Motor neuron (in vitro differentiated cells): ENCODE data around the gene MPND. TPM values are rescaled to one million over a fixed set of nuclear protein-coding genes. Genes with fewer than 3 reads are reported as not detected.
"Not testable (repeated sequence)": the region's sequence is repeated elsewhere in the genome, so short reads cannot be mapped to it uniquely, and the experiment has no call there.

Source experiments
- ATAC-seq, 8 experiments: fragments of 200-7000 bp; cut with Tn5 transposase; replicated peaks in 6 of 8; 2 replicates each; pipeline ENCODE4 v1.8.0; 2021; ENCODE audit warnings: mild to moderate bottlenecking in 8 of 8, moderate library complexity in 8 of 8
- H3K27ac ChIP-seq, 2 donors: fragments of 250-450 bp; sonication (Bioruptor Pico); 2 replicates each; pipeline ENCODE4 v1.9.0; 2021; ENCODE audit warnings: antibody characterized with exemption in 2 of 2, mild to moderate bottlenecking in 2 of 2, moderate library complexity in 1 of 2
- H3K4me1 ChIP-seq, 2 donors: fragments of 250-450 bp; sonication (Bioruptor Pico); replicated peaks in 1 of 2; 2 replicates each; pipeline ENCODE4 v1.6.1; 2021; ENCODE audit warnings: antibody characterized with exemption in 2 of 2, mild to moderate bottlenecking in 2 of 2, moderate library complexity in 1 of 2
- H3K4me3 ChIP-seq, 5 donors: fragments of 250-450 bp; sonication (Bioruptor Pico); 2 replicates each; pipeline ENCODE4 v1.9.0; 2021; ENCODE audit warnings: antibody characterized with exemption in 5 of 5, mild to moderate bottlenecking in 5 of 5, moderate library complexity in 4 of 5
- WGBS, 10 experiments: fragments of 450-650 bp; shearing (Covaris generic); methylation state at CpG; one replicate each; pipeline ENCODE4 v1.0.0; 2022; 5-methylcytosine and 5-hydroxymethylcytosine counted together
- in situ Hi-C, 9 experiments: fragments of 400-800 bp; cut with MboI; loops; one replicate each; pipeline ENCODE4 v1.15.0; 2021; ENCODE audit warnings: low sequenced_read_pairs in 9 of 9, low pct_unique_long_range_greater_than_20kb in 2 of 9; ENCODE audit not compliant: unreplicated experiment in 9 of 9
- total RNA-seq, 8 experiments: library from RNA; unstranded; fragments of 300-600 nt; gene quantifications; 2 replicates each; pipeline versions ENCODE4 v1.2.3 to v1.2.4, GENCODE V29; 2022

MPND gene
- total RNA-seq, 8 experiments from 2014 or later, result 4.1 to 20.0 (median 13.2) TPM

DNA sequence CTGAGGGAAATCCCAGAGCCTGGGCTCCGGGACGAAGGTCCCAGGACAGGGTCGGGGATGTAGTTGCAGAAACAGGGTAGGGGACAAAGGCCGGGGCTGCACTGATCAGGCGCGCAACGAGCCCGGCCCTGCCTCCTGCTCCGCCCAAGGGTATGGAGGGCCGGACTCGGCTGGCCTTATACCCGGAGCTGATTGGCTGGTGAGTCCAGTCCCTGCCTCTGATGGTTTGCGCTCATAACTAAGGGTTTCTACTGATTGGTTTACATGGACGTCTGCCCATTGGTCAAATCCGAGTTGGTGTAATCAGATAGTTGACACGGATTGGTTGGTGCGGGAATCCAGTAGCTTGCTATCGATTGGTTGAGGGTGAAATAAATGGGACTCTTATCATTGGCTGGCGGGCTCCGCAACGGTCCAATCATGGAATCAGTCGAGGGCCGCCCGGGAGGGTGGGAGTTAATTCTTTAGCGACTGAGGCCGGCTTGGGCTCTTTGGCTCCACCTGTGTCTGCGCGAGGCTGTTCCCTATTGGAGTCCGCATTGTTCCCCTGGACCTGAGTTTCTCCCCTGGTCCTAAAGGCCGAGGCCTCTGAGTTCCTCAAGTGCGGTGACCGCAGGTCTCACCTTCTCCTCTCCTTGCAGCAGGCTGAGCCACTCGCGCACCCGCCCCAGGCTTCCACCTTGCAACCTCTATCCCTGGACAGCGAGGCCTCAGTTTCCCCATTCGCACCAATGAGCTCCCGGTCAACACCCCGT is 570 bp upstream of the MPND start:
- Histone ChIP-seq H3K4me3 (peak overlapping the region; percentile 85 to 96 (median 93)), H3K4me1 (peaks cover 7 to 16% of the 10 kb centered on the region in 2 donors), H3K27ac (peak overlapping the region; percentile 92 to 93)
- peak; percentile 82 to 91 (median 89) for ATAC-seq
- WGBS, 10 experiments, result 0 to 3% (median 0%) methylated on average over 3 to 8 of the region's 39 CpGs; no CpG with 5 or more reads in 2 of the 10 experiments
- in situ Hi-C loops, result no loop called here

DNA sequence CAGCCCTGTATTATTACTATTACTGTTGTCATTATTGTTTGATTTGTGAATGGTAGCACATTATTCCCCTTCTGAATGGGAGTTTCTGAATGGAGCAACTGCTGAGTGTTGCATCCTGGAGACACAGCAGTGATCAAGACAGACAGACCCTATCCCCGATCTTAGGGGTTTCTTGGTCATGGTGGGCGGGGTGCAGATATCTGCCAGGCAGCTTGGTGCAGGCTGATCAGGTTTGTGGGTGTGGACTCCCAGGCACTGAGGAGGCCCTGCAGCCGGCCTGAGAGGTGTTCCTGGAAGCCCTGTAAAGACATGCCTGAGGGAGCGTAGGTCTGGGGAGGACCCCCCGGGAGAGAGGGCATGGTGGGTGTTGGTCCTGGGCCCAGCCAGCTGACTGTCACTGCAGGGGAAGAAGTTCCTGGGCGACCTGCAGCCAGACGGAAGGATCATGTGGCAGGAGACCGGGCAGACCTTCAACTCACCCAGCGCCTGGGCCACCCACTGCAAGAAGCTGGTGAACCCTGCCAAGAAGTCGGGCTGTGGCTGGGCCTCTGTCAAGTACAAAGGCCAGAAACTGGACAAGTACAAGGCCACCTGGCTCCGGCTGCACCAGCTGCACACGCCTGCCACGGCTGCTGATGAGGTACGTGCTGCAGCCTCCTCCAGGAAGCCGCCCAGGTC is 2.1 kb downstream of the MPND start:
- in situ Hi-C loops, result no loop called here
- 90 to 100% (median 97%) methylated on average over 1 to 6 of the region's 15 CpGs; no CpG with 5 or more reads in 7 of the 10 experiments for WGBS, 10 experiments
- no peak overlapping the region for H3K4me3 ChIP-seq
- H3K27ac ChIP-seq, result no peak overlapping the region
- ATAC-seq, result no peak
- peaks cover 7% of the 10 kb centered on the region in 2 donors for H3K4me1 ChIP-seq

DNA sequence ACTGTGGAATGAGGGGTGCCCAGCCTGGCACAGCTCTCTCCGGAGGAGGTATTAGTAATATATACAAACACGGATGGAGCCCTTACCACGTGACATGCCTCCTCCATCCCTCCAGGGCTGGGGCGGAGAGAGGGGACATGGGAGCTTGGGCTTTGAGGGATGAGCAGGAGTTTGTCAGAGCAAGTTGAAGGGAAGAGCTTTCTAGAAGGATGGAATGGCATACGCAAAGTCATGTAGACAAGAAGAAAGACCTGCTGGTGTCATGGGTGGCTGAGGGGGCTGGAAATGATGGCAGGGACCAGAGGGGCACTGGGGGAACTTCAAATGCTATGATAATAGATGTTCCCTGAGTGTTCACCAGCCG is 2.6 kb downstream of the MPND start:
- H3K4me1 ChIP-seq, result peaks cover 7% of the 10 kb centered on the region in 2 donors
- 65 to 100% (median 80%) methylated on average over 1 to 5 of the region's 6 CpGs; no CpG with 5 or more reads in 7 of the 10 experiments for WGBS, 10 experiments
- no peak overlapping the region for H3K27ac ChIP-seq
- ATAC-seq, result no peak
- in situ Hi-C loops, result no loop called here
- H3K4me3 ChIP-seq, result no peak overlapping the region

DNA sequence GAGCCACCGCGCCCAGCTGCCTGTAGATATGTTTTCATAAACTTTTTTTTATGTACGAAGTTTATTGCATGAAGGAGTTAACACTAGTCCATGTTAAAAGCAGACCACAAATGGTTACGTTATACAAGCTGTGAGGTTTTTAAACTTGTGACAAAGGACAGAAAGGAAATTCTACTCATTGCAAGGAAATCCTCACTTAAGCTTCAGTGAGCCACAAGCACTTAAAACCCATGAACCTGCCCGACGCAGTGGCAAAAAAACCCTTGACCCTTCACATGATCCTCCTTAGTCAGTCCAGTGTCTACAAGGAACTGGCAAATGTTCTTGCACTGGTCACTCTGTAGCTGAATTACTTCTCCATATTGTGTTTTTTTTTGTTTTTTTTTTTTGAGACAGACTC is 4.2 kb downstream of the MPND start:
- Histone ChIP-seq H3K4me3 (no peak overlapping the region), H3K4me1 (peaks cover 4 to 5% of the 10 kb centered on the region in 2 donors), H3K27ac (no peak overlapping the region)
- in situ Hi-C loops, result no loop called here
- 60 to 100% (median 84%) methylated on average over 1 to 4 of the region's 6 CpGs for WGBS, 10 experiments
- ATAC-seq, result no peak

DNA sequence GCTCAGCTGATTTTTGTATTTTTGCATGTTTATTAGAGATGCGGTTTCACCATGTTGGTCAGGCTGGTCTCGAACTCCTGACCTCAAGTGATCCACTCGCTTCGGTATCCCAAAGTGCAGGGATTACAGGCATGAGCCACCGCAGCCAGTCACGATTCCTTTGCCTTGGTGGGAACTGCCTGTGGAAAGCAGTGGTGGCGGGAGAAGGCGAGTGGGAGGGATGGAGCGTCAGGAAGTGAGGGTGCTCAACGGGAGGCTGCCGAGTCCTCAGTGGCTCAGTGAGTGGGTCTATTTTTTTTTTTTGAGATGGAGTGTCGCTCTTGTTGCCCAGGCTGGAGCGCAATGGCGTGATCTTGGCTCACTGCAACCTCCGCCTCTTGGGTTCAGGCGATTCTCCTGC is 5.9 kb downstream of the MPND start:
- in situ Hi-C loops, H3K4me3 ChIP-seq, ATAC-seq, H3K27ac ChIP-seq, H3K4me1 ChIP-seq: not testable (repeated sequence)
- 84 to 100% (median 93%) methylated on average over 2 to 16 of the region's 16 CpGs; no CpG with 5 or more reads in 4 of the 10 experiments for WGBS, 10 experiments

DNA sequence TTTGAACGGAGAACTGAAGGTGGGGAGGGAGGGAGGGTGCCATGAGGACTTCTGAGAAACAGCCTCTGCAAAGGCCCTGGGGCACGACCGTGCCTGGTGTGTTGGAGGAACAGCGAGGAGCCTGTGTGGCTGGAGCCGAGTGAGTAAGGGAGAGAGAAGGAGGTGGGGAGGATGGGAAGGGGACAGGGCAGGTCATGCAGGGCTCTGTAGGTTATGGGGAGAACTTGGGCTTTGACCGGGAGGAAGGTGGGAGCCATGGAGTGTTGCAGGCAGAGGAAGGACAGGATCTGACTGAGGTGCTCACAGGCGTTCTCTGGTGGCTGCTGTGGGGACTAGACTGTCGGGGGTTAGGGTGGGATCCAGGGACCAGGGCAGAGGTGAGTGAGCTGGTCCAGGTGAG is 6.7 kb downstream of the MPND start:
- ATAC-seq, result no peak
- Histone ChIP-seq H3K27ac (no peak overlapping the region), H3K4me1 (no peaks in the 10 kb centered on the region), H3K4me3 (no peak overlapping the region)
- 57 to 100% (median 83%) methylated on average over 1 to 2 of the region's 8 CpGs; no CpG with 5 or more reads in 4 of the 10 experiments for whole genome bisulfite sequencing, 10 experiments
- in situ Hi-C loops, result no loop called here

DNA sequence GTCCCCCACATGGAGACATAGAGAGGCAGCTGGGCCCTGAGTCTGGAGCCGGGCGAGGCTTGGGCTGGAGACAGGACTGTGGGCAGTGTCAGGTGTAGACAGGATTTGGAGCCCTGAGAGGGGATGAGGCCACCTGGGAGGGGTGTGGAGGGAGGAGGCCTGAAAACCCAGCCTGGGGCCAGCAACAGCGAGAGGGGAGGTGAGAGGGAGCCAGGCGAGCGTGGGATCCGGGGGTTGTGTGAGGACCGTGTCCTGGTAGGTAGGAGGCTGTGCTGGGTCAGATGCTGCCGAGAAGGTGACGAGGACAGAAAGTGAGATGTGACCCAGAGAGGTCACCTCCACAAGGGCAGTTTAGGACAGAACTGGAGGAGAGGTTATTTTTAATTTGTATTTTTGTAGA is 7.4 kb downstream of the MPND start:
- no peak for ATAC-seq
- Histone ChIP-seq H3K27ac (no peak overlapping the region), H3K4me1 (no peaks in the 10 kb centered on the region), H3K4me3 (no peak overlapping the region)
- WGBS, 10 experiments, result 91 to 100% (median 95%) methylated on average over 2 to 9 of the region's 9 CpGs; no CpG with 5 or more reads in 7 of the 10 experiments
- in situ Hi-C loops, result no loop called here

DNA sequence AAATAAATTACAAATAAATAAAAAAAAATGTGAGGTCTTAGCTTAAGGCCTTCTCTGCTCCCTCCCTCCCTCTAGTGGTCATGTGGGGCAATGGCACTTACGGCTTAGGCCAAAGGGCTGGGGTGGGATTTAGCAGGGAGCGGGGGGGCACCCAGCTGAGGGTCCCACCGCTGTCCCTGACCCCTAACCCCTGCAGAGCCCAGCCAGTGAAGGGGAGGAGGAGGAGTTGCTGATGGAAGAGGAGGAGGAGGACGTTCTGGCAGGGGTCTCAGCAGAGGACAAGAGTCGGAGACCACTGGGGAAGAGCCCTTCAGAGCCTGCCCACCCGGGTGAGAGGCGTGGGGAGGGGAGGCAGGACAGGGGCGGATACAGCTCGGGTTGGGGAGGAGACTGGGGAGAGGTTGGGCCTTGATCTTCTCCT is 9.3 kb downstream of the MPND start:
- no peak overlapping the region for H3K4me3 ChIP-seq
- in situ Hi-C loops, result no loop called here
- 0% methylated on average over 1 of the region's 9 CpGs; no CpG with 5 or more reads in 9 of the 10 experiments for WGBS, 10 experiments
- no peaks in the 10 kb centered on the region for H3K4me1 ChIP-seq
- no peak overlapping the region for H3K27ac ChIP-seq
- ATAC-seq, result peak; percentile 31 to 81 (median 46)

DNA sequence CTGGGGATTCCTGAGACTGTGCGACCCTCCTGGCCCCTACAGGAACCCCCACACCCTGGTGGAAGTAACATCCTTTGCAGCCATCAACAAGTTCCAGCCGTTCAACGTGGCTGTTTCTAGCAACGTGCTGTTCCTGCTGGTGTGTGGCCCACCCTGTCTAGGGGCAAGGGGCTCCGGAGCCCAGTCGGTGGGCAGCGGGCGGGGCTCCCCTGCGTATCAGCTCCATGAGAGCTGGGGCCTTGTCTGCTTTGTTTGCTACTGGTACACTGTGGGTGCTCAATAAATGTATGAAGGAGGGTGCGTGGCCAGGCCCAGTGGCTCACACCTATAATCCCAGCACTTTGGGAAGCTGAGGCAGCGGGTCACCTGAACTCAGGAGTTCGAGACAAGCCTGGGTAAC is 10.9 kb downstream of the MPND start:
- no peak overlapping the region for H3K27ac ChIP-seq
- no peak for ATAC-seq
- WGBS, 10 experiments, result 88 to 97% methylated on average over 5 to 9 of the region's 12 CpGs; no CpG with 5 or more reads in 8 of the 10 experiments
- in situ Hi-C loops, result no loop called here
- no peaks in the 10 kb centered on the region for H3K4me1 ChIP-seq
- no peak overlapping the region for H3K4me3 ChIP-seq

DNA sequence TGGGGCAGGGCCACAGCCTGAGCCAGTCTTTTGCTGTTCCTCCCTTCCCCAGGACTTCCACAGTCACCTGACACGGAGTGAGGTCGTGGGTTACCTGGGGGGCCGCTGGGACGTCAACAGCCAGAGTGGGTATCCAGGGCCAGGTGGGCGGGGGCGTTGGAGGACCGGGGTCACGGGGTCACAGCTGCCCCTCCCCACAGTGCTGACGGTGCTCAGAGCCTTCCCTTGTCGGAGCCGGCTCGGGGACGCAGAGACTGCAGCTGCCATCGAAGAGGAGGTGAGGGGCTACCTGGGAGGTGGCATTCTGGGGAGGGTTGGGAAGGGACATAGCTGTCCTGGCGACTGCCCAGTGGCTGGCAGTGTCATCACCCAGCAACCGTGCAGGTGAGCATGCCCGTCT is 11.5 kb downstream of the MPND start:
- in situ Hi-C loops, result no loop called here
- 80% methylated on average over 1 of the region's 17 CpGs; no CpG with 5 or more reads in 9 of the 10 experiments for WGBS, 10 experiments

DNA sequence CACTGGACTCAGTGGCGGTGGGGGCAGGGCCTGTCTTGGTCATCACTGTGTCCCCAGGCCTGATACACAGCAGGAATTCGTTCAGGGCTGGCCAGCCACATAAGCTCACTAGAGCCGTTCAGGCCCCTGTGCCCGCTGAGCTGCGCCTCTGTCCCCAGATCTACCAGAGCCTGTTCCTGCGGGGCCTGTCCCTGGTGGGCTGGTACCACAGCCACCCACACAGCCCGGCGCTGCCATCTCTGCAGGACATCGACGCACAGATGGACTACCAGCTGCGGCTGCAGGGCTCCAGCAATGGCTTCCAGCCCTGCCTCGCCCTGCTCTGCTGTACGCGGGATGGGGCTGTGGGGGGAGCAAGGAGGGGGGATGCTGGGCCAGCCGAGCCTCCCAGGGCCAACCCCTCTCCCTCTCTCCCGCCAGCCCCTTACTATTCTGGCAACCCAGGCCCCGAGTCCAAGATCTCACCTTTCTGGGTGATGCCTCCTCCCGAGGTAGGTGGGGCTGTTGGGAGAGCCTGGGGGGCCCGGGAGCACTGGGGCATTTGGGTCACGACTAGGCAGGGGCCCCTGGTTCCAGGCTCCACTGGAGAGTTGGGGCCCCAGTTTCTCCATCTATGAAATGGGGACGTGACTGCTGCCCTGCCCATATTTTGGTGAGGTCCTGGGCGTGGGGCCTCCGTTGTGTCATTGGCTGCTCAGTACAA is 13.9 kb downstream of the MPND start:
- no peak for ATAC-seq
- in situ Hi-C loops, result no loop called here
- Histone ChIP-seq H3K27ac (no peak overlapping the region), H3K4me1 (no peaks in the 10 kb centered on the region), H3K4me3 (no peak overlapping the region)
- WGBS, 10 experiments, result 84 to 100% (median 92%) methylated on average over 1 to 11 of the region's 23 CpGs; no CpG with 5 or more reads in 6 of the 10 experiments

More for the DNA sequence above, 11.5 kb downstream of the MPND start:
- peak in 2 of 8 experiments; percentile 5 to 6 for ATAC-seq
- Histone ChIP-seq H3K4me1 (no peaks in the 10 kb centered on the region), H3K4me3 (no peak overlapping the region), H3K27ac (no peak overlapping the region)

DNA sequence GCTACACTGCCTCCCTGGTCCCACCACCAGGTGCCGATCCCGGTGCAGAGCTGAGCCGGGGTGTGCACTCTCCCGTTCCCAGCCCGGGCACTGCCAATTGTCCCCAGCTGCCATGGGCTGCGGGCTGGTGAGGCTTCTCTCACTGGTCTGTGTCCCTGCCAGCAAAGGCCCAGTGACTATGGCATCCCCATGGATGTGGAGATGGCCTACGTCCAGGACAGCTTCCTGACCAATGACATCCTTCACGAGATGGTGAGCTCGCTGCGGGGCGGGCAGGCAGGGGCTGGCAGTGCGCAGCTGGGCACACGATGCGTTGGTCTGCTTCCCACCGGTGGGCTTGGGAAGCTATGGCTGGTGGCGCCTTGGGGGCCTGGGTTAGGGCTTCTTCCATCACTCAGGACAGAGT is 14.6 kb downstream of the MPND start:
- no peak overlapping the region for H3K27ac ChIP-seq
- H3K4me3 ChIP-seq, result no peak overlapping the region
- in situ Hi-C loops, result no loop called here
- WGBS, 10 experiments, result 79 to 100% (median 92%) methylated on average over 1 to 5 of the region's 16 CpGs; no CpG with 5 or more reads in 7 of the 10 experiments
- H3K4me1 ChIP-seq, result no peaks in the 10 kb centered on the region
- ATAC-seq, result no peak
